ENCODE measurements around the gene C20orf202. TPM values are rescaled to one million over a fixed set of nuclear protein-coding genes. Genes with fewer than 3 reads are reported as not detected.

Gene C20orf202
- total RNA-seq, 1 experiment from 2014 or later = not detected

GRCh38 chr20:1242530-1242929 is 39.3 kb downstream of the C20orf202 start (continued):
- TF ChIP-seq CTCF (IDR thresholded peaks at IDR 0.05 in 2 of 3, conservative IDR thresholded peaks at IDR 0.05 in 1 of 3; ENCODE audit: borderline replicate concordance in 1 of 3, insufficient read depth in 1 of 3, low read depth in 2 of 3, low read length in 2 of 3) = no peak
- no peak for TF ChIP-seq SIN3A (IDR thresholded peaks at IDR 0.05; ENCODE audit: low read depth)

- H3K9me2 ChIP-seq (ENCODE audit: insufficient read depth) = no peaks in the 10 kb centered on the region
- no peaks in the 10 kb centered on the region for H3K79me2 ChIP-seq (ENCODE audit: insufficient read depth, low read length)
- no peak overlapping the region for H3K9ac ChIP-seq (ENCODE audit: low read length)
- H3K4me3 ChIP-seq (replicated peaks in 1 of 2; ENCODE audit: low read depth in 1 of 2, low read length in 2 of 2) = no peak overlapping the region
- ATAC-seq (no peak), DNase-seq (ENCODE audit: low read depth, low spot score) (no peak)
- no TSS peak for BruUV-seq (replicated peaks)
- no peak overlapping the region for H3K27ac ChIP-seq (ENCODE audit: low read depth, low read length)
- H4K20me1 ChIP-seq (ENCODE audit: insufficient read depth) = no peaks in the 10 kb centered on the region
- no peak overlapping the region for H3K4me2 ChIP-seq (ENCODE audit: low read length)
- no peaks in the 10 kb centered on the region for H3K36me3 ChIP-seq (ENCODE audit: control insufficient read depth in 1 of 2, insufficient read depth in 2 of 2, low read length in 2 of 2)
- intact Hi-C loops (cut with micrococcal nuclease) = no loop called here
- ChIA-PET POLR2A (no interaction called here), CTCF (no interaction called here), RAD21 (ENCODE audit: low non-redundant PET in 1 of 2, low total read pairs in 2 of 2, uncharacterized antibody in 2 of 2, unreplicated experiment in 2 of 2) (no interaction called here)
- H3K27me3 ChIP-seq (ENCODE audit: insufficient read depth, low read length) = no peaks in the 10 kb centered on the region
- no peaks in the 10 kb centered on the region for H3K4me1 ChIP-seq (ENCODE audit: control insufficient read depth in 1 of 2, insufficient read depth in 2 of 2, low read length in 2 of 2)
- H3K9me3 ChIP-seq (ENCODE audit: control insufficient read depth in 1 of 2, insufficient read depth in 1 of 2, low read depth in 1 of 2, low read length in 2 of 2) = no peaks in the 10 kb centered on the region
- TF ChIP-seq MAX (IDR thresholded peaks at IDR 0.05) = no peak
- no peak for TF ChIP-seq ZNF274 (IDR thresholded peaks at IDR 0.05; ENCODE audit: low read depth, low read length)
- no peak for TF ChIP-seq CBX3 (IDR thresholded peaks at IDR 0.05; ENCODE audit: low read depth)
- no peak for TF ChIP-seq EZH2phosphoT487 (IDR thresholded peaks at IDR 0.05; ENCODE audit: borderline replicate concordance)
- no peak for TF ChIP-seq YY1 (IDR thresholded peaks at IDR 0.05; ENCODE audit: extremely low read depth, insufficient replicate concordance, low read depth, low read length)
- no peak for TF ChIP-seq CEBPB (IDR thresholded peaks at IDR 0.05; ENCODE audit: low read depth)
- no peak for TF ChIP-seq POLR2AphosphoS5 (IDR thresholded peaks at IDR 0.05; ENCODE audit: low read depth, low read length)
- TF ChIP-seq REST (IDR thresholded peaks at IDR 0.05; ENCODE audit: low read depth) = no peak
- no peak for TF ChIP-seq CTCF (IDR thresholded peaks at IDR 0.05 in 2 of 3, conservative IDR thresholded peaks at IDR 0.05 in 1 of 3; ENCODE audit: borderline replicate concordance in 1 of 3, insufficient read depth in 1 of 3, low read depth in 2 of 3, low read length in 2 of 3)
- TF ChIP-seq RAD21 (IDR thresholded peaks at IDR 0.05; ENCODE audit: low read depth) = no peak
- TF ChIP-seq SRF (IDR thresholded peaks at IDR 0.05; ENCODE audit: low read depth) = no peak
- no peak for TF ChIP-seq EZH2 (IDR thresholded peaks at IDR 0.05)
- no peak for TF ChIP-seq POLR2A (IDR thresholded peaks at IDR 0.05; ENCODE audit: borderline replicate concordance, extremely low read depth, insufficient read depth, insufficient read length)
- H2AFZ ChIP-seq (ENCODE audit: low read depth, low read length, poor library complexity, severe bottlenecking) = no peak overlapping the region
Observed at GRCh38 chr20:1245578-1245977, 42.3 kb downstream of the C20orf202 start.

Data from HCT116 (cell line).